ENCODE results near the gene SPO11. TPM values are rescaled to one million over a fixed set of nuclear protein-coding genes. Genes with fewer than 3 reads are reported as not detected.

Gene SPO11
- total and polyA plus RNA-seq, 2 of the 4 experiments (the other 2 are of a cell fraction) = not detected

DNA sequence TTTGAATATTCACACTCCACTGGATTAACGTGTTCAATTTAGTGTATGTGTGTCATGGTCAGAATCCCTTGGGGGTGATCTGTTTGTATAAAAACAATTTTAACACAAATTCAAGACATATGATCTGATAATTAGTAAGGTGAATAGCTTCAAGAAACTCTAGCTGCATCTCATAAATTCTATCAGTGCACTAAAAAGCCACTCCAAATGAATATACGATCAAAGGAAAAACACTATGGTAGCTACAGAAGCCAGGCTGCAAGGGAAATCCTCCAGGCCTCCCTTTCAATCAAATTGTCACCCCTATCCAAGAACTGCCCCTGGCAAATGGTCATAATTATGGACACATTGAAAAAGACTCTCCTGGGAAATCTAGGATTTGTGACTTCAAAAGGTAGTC is 12.1 kb downstream of the SPO11 start:
- POLR2A ChIA-PET (ENCODE audit: unreplicated experiment) = no interaction called here
- BruUV-seq (replicated peaks) = no TSS peak
- H3K14ac ChIP-seq (replicated peaks; ENCODE audit: low read depth, low read length) = no peak overlapping the region

More for the DNA sequence above, 12.1 kb downstream of the SPO11 start:
- DNase-seq = no peak
- H3K79me1 ChIP-seq (ENCODE audit: low read depth in 1 of 2, low read length in 2 of 2) = no peaks in the 10 kb centered on the region
- H3K27ac ChIP-seq (ENCODE audit: insufficient read depth, low read length) = no peak overlapping the region
- H3K4me1 ChIP-seq (ENCODE audit: control insufficient read depth, insufficient read depth, low read length) = no peaks in the 10 kb centered on the region
- H3K18ac ChIP-seq (ENCODE audit: low read depth, low read length) = no peak overlapping the region
- H4K20me1 ChIP-seq (ENCODE audit: insufficient read depth, low read length) = no peaks in the 10 kb centered on the region
- H3K9ac ChIP-seq (ENCODE audit: low read depth, low read length) = no peak overlapping the region
- in situ Hi-C loops (cut with MboI; ENCODE audit: low sequenced_read_pairs) = loop anchor here (5.0 kb wide), 1 partner anchor 254 kb away; no protein-coding TSS in a partner anchor
- no peak overlapping the region for H2AK5ac ChIP-seq (ENCODE audit: low read depth, low read length)
- no peaks in the 10 kb centered on the region for H3K9me3 ChIP-seq (ENCODE audit: control insufficient read depth, insufficient read depth, low read length)
- no CpG with 5 or more reads among the region's 2 CpGs for WGBS, 2 experiments (ENCODE audit: extremely low coverage in 2 of 2, insufficient read length in 1 of 2)
- no peaks in the 10 kb centered on the region for H3K9me1 ChIP-seq (ENCODE audit: insufficient read depth, low read length)
- CTCF ChIA-PET = no interaction called here
- no peak overlapping the region for H2BK15ac ChIP-seq (ENCODE audit: low read depth, low read length)
- no peak overlapping the region for H2BK20ac ChIP-seq (ENCODE audit: low read depth, low read length)
- H2BK120ac ChIP-seq (ENCODE audit: low read depth, low read length) = no peak overlapping the region
- TF ChIP-seq USF2 (IDR thresholded peaks at IDR 0.05; ENCODE audit: low read depth, low read length) (no peak), FOS (IDR thresholded peaks at IDR 0.05; ENCODE audit: low read depth, low read length) (no peak), RCOR1 (IDR thresholded peaks at IDR 0.05; ENCODE audit: insufficient replicate concordance, low read length) (no peak), CHD1 (IDR thresholded peaks at IDR 0.05; ENCODE audit: low read depth, low read length) (no peak), NFE2L2 (IDR thresholded peaks at IDR 0.05; ENCODE audit: low read depth, low read length) (no peak), ELK1 (IDR thresholded peaks at IDR 0.05; ENCODE audit: borderline replicate concordance, low read depth, low read length) (no peak), SMC3 (IDR thresholded peaks at IDR 0.05; ENCODE audit: low read depth, low read length) (no peak), CEBPB (IDR thresholded peaks at IDR 0.05; ENCODE audit: low read depth, low read length) (no peak), MAFK (IDR thresholded peaks at IDR 0.05; ENCODE audit: low read depth, low read length) (no peak), MAZ (IDR thresholded peaks at IDR 0.05; ENCODE audit: borderline replicate concordance, low read depth, low read length) (no peak), POLR2A (IDR thresholded peaks at IDR 0.05; ENCODE audit: low read depth, low read length) (no peak), RFX5 (IDR thresholded peaks at IDR 0.05; ENCODE audit: low read depth, low read length) (no peak), CTCF (conservative IDR thresholded peaks at IDR 0.05; ENCODE audit: low read depth, low read length) (no peak), MXI1 (IDR thresholded peaks at IDR 0.05; ENCODE audit: borderline replicate concordance, low read depth, low read length) (no peak), RAD21 (IDR thresholded peaks at IDR 0.05; ENCODE audit: low read length) (no peak)
- dilution Hi-C loops (cut with HindIII; ENCODE audit: low sequenced_read_pairs, unreplicated experiment) = no loop called here
- no peak overlapping the region for H4K91ac ChIP-seq (ENCODE audit: insufficient read depth, low read depth, low read length)
- no peak overlapping the region for H4K5ac ChIP-seq (ENCODE audit: low read depth, low read length)
- H3K27me3 ChIP-seq (ENCODE audit: control insufficient read depth, insufficient read depth, low read length) = peaks cover 2% of the 10 kb centered on the region
- H2BK5ac ChIP-seq (ENCODE audit: low read depth, low read length, poor library complexity, severe bottlenecking) = no peak overlapping the region
- no peak overlapping the region for H3K4me2 ChIP-seq (ENCODE audit: low read depth, low read length)
- no peak overlapping the region for H3K23ac ChIP-seq (ENCODE audit: low read depth, low read length)
- no peak for ATAC-seq (ENCODE audit: low read depth)
- H3K56ac ChIP-seq (ENCODE audit: extremely low read depth, insufficient read depth, low read length) = no peak overlapping the region
- H4K8ac ChIP-seq (ENCODE audit: low read depth in 2 of 2, low read length in 2 of 2) = no peak overlapping the region
- H2AK9ac ChIP-seq (replicated peaks; ENCODE audit: low read depth, low read length, poor library complexity) = no peak overlapping the region
- no peak overlapping the region for H2AFZ ChIP-seq (replicated peaks; ENCODE audit: low read length, poor library complexity)
- no peak overlapping the region for H3K4ac ChIP-seq (ENCODE audit: low read depth, low read length)
- H3K4me3 ChIP-seq (ENCODE audit: insufficient read depth, low read depth, low read length) = no peak overlapping the region
- intact Hi-C loops (cut with micrococcal nuclease) = no loop called here
- no peaks in the 10 kb centered on the region for H3K36me3 ChIP-seq (ENCODE audit: control insufficient read depth, insufficient read depth, low read length)

All from IMR-90 (cell line).